ENCODE results near the gene FHIT. TPM values are rescaled to one million over a fixed set of nuclear protein-coding genes. Genes with fewer than 3 reads are reported as not detected.

The FHIT gene
- total and polyA plus RNA-seq, 2 of the 4 experiments (the other 2 are of a cell fraction) = 0.07 TPM; not detected in 1

DNA sequence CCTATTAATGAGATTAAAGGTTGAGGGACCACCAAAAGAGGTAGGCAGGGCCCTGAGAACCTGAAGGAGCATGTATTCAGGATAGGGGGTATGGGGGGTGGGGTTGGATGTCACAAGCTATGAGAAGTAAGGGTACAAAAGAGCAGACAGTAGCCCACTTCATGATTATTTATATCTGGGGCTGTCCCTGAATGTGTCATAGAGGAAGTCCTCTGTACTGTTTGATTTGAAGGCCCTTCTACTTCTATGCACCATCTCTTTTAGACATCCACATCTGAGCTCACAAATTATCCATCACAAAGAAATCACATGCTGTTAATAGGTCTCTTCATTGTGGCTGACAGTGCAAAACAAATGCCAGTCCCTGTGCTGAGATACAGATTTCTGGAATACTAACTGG, 68.6 kb downstream of the FHIT start:
- Histone ChIP-seq H4K8ac (ENCODE audit: low read depth in 2 of 2, low read length in 2 of 2) (no peak overlapping the region), H3K79me1 (ENCODE audit: low read depth in 1 of 2, low read length in 2 of 2) (no peaks in the 10 kb centered on the region), H4K20me1 (ENCODE audit: insufficient read depth, low read length) (no peaks in the 10 kb centered on the region), H2BK15ac (ENCODE audit: low read depth, low read length) (no peak overlapping the region), H2BK20ac (ENCODE audit: low read depth, low read length) (no peak overlapping the region), H2AK5ac (ENCODE audit: low read depth, low read length) (no peak overlapping the region), H2BK120ac (ENCODE audit: low read depth, low read length) (no peak overlapping the region), H2AK9ac (replicated peaks; ENCODE audit: low read depth, low read length, poor library complexity) (no peak overlapping the region), H3K18ac (ENCODE audit: low read depth, low read length) (no peak overlapping the region), H3K4me2 (ENCODE audit: low read depth, low read length) (no peak overlapping the region), H3K23ac (ENCODE audit: low read depth, low read length) (no peak overlapping the region), H3K4me1 (ENCODE audit: control insufficient read depth, insufficient read depth, low read length) (no peaks in the 10 kb centered on the region), H2AFZ (replicated peaks; ENCODE audit: low read length, poor library complexity) (no peak overlapping the region), H3K27ac (ENCODE audit: insufficient read depth, low read length) (no peak overlapping the region), H3K9me1 (ENCODE audit: insufficient read depth, low read length) (no peaks in the 10 kb centered on the region), H3K9me3 (ENCODE audit: control insufficient read depth, insufficient read depth, low read length) (no peaks in the 10 kb centered on the region), H3K56ac (ENCODE audit: extremely low read depth, insufficient read depth, low read length) (no peak overlapping the region), H3K14ac (replicated peaks; ENCODE audit: low read depth, low read length) (no peak overlapping the region), H3K4me3 (ENCODE audit: insufficient read depth, low read depth, low read length) (no peak overlapping the region), H2BK5ac (ENCODE audit: low read depth, low read length, poor library complexity, severe bottlenecking) (no peak overlapping the region), H3K9ac (ENCODE audit: low read depth, low read length) (no peak overlapping the region), H3K4ac (ENCODE audit: low read depth, low read length) (no peak overlapping the region), H3K36me3 (ENCODE audit: control insufficient read depth, insufficient read depth, low read length) (no peaks in the 10 kb centered on the region), H3K27me3 (ENCODE audit: control insufficient read depth, insufficient read depth, low read length) (no peaks in the 10 kb centered on the region), H4K91ac (ENCODE audit: insufficient read depth, low read depth, low read length) (no peak overlapping the region), H4K5ac (ENCODE audit: low read depth, low read length) (no peak overlapping the region)
- DNase-seq = no peak
- dilution Hi-C loops (cut with HindIII; ENCODE audit: low sequenced_read_pairs, unreplicated experiment) (no loop called here), intact Hi-C loops (cut with micrococcal nuclease) (no loop called here), in situ Hi-C loops (cut with MboI; ENCODE audit: low sequenced_read_pairs) (no loop called here)
- no peak for ATAC-seq (ENCODE audit: low read depth)
- POLR2A ChIA-PET (ENCODE audit: unreplicated experiment) = no interaction called here
- CTCF ChIA-PET = no interaction called here
- TF ChIP-seq POLR2A (IDR thresholded peaks at IDR 0.05; ENCODE audit: low read depth, low read length) = no peak
- no peak for TF ChIP-seq MAZ (IDR thresholded peaks at IDR 0.05; ENCODE audit: borderline replicate concordance, low read depth, low read length)
- TF ChIP-seq MXI1 (IDR thresholded peaks at IDR 0.05; ENCODE audit: borderline replicate concordance, low read depth, low read length) = no peak
- no peak for TF ChIP-seq RCOR1 (IDR thresholded peaks at IDR 0.05; ENCODE audit: insufficient replicate concordance, low read length)
- no peak for TF ChIP-seq MAFK (IDR thresholded peaks at IDR 0.05; ENCODE audit: low read depth, low read length)
- TF ChIP-seq FOS (IDR thresholded peaks at IDR 0.05; ENCODE audit: low read depth, low read length) = no peak
- no peak for TF ChIP-seq BHLHE40 (IDR thresholded peaks at IDR 0.05; ENCODE audit: low read depth, low read length)
- no peak for TF ChIP-seq CEBPB (IDR thresholded peaks at IDR 0.05; ENCODE audit: low read depth, low read length)
- TF ChIP-seq, protein P1, sequence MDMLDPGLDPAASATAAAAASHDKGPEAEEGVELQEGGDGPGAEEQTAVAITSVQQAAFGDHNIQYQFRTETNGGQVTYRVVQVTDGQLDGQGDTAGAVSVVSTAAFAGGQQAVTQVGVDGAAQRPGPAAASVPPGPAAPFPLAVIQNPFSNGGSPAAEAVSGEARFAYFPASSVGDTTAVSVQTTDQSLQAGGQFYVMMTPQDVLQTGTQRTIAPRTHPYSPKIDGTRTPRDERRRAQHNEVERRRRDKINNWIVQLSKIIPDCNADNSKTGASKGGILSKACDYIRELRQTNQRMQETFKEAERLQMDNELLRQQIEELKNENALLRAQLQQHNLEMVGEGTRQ (IDR thresholded peaks at IDR 0.05; ENCODE audit: low read depth, low read length) = no peak
- no peak for TF ChIP-seq RFX5 (IDR thresholded peaks at IDR 0.05; ENCODE audit: low read depth, low read length)
- no peak for TF ChIP-seq SMC3 (IDR thresholded peaks at IDR 0.05; ENCODE audit: low read depth, low read length)
- TF ChIP-seq, protein P2, sequence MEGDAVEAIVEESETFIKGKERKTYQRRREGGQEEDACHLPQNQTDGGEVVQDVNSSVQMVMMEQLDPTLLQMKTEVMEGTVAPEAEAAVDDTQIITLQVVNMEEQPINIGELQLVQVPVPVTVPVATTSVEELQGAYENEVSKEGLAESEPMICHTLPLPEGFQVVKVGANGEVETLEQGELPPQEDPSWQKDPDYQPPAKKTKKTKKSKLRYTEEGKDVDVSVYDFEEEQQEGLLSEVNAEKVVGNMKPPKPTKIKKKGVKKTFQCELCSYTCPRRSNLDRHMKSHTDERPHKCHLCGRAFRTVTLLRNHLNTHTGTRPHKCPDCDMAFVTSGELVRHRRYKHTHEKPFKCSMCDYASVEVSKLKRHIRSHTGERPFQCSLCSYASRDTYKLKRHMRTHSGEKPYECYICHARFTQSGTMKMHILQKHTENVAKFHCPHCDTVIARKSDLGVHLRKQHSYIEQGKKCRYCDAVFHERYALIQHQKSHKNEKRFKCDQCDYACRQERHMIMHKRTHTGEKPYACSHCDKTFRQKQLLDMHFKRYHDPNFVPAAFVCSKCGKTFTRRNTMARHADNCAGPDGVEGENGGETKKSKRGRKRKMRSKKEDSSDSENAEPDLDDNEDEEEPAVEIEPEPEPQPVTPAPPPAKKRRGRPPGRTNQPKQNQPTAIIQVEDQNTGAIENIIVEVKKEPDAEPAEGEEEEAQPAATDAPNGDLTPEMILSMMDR (conservative IDR thresholded peaks at IDR 0.05; ENCODE audit: low read depth, low read length) = no peak
- no peak for TF ChIP-seq CHD1 (IDR thresholded peaks at IDR 0.05; ENCODE audit: low read depth, low read length)
- TF ChIP-seq, protein P3, sequence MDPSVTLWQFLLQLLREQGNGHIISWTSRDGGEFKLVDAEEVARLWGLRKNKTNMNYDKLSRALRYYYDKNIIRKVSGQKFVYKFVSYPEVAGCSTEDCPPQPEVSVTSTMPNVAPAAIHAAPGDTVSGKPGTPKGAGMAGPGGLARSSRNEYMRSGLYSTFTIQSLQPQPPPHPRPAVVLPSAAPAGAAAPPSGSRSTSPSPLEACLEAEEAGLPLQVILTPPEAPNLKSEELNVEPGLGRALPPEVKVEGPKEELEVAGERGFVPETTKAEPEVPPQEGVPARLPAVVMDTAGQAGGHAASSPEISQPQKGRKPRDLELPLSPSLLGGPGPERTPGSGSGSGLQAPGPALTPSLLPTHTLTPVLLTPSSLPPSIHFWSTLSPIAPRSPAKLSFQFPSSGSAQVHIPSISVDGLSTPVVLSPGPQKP (IDR thresholded peaks at IDR 0.05; ENCODE audit: borderline replicate concordance, low read depth, low read length) = no peak
- TF ChIP-seq NFE2L2 (IDR thresholded peaks at IDR 0.05; ENCODE audit: low read depth, low read length) = no peak
- no peak for TF ChIP-seq RAD21 (IDR thresholded peaks at IDR 0.05; ENCODE audit: low read length)
- no TSS peak for BruUV-seq (replicated peaks)
